GM21717 (cell line): ENCODE measurements around the gene STX4.

Source experiments
- ATAC-seq: cut with Tn5 transposase; IDR thresholded peaks from one replicate; pipeline ENCODE4 v1.9.1; 2021; ENCODE audit warnings: mild to moderate bottlenecking, moderate library complexity; ENCODE audit not compliant: unreplicated experiment

Gene STX4, protein sequence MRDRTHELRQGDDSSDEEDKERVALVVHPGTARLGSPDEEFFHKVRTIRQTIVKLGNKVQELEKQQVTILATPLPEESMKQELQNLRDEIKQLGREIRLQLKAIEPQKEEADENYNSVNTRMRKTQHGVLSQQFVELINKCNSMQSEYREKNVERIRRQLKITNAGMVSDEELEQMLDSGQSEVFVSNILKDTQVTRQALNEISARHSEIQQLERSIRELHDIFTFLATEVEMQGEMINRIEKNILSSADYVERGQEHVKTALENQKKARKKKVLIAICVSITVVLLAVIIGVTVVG

DNA sequence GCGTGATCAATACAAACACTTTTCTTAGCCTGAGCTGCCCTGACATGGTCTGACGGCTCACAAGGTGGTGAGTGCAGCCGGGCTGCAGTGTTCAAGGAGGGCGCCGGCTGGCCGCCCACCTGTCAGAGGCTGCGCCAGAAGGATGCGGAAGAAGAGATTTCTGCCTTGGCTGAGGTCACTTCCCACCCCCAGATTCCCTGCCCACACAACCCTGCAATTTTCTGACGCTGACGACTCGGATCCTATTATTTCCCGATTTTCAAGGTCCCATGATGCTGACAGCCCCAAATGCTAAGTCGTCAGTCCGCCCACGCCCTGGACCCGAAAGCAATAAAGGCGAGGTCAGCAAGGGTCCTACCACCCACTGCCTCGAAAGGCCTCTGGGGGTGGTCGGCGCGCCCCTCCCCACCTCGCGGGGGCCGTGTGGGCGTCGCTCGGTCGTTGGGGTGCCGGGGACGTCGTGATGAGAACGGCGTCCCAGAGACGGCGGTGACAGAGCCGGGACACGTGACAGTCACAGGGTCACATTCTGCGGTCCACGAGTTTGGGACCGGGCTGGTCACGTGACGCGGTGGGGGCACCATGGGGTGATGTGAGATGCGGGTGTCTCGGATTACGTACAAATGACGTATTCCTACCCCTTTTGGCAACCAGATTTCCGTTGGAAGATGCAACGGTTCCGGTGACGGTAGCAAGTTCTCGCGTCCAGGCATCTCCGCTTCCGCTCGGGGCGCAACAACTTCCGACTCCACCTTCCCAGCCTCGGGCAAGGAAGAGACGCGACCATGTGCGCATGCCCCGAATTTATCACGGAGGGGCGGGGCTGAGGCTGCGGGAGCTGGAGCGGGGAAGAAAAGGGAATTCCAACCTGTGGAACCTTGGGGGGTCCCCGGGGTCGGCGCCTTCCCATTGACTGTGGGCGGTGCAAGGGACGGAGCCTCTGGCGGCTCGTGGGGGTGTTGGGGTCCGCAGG is at the start of gene STX4:
Gene STX4, plus strand, starts transcription at position 823 of the 973 bp plus-strand sequence. CDS start 248 bp downstream, outside the sequence.
- peak; percentile 69 for ATAC-seq

DNA sequence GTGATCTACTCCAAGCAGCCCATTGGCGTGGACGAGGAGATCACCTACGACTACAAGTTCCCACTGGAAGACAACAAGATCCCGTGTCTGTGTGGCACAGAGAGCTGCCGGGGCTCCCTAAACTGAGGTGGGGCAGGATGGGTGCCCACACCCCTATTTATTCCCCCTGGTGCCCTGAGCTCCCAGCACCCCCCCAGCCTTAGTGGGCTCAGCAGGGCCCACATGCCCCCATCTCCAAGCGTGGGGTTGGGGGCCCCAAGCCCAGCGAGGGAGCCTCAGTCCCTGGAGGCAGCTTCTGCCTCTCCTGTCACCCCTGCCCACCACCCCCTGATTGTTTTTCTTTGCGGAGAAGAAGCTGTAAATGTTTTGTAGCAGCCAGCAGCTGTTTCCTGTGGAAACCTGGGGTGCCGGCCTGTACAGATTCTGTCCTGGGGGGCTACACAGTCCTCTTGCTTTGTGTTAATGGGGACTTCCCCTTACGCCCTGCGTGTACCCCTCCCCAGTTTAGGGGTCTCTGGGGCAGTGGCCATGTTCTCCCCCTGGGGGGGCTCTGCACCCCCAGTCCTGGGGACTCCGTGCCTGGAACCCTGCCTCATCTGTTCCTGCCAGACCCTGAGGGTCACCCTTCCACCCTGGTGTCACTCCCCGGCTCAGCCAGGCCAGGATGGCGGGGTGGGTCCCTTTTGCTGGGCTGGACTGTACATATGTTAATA is 49.3 kb upstream of the STX4 start:
- ATAC-seq: no peak

DNA sequence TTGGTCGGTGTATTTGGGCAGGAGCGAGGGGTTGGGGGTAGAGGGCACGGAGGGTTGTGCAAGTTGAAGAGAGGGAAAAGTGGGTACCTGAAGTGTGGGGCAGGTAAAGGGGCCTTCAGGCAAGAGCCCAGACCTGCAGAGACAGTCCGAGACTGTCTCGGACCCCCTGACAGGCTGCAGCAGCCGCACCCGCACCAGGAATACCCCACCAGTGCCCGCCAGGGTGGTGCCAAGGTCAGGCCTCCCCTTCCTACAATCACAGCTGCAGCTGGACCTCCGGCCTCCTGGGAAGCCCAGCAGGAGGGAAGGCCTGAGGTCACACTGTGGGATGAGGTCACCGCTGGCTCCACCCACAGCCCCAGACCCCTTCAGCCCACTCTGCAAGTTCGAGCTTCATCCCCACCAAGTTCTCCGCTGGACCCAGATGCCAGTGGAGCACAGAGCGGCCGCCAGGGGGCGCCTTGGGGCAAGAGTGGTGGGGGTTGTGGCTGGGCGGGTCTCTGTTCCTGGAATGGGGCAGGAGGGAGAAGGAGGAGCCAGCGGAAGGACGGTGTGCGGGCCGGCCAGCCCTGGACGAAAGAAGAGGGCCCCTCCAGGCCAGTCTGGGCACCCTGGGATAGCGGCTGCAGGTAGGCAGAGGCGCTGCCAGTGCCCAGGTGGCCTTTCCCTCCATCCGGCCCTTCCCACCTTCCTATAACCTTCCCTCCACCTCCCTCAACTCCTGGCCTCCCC is 48.5 kb upstream of the STX4 start, which contains the start of gene HSD3B7:
Gene HSD3B7, plus strand, starts transcription at position 539 of the 732 bp plus-strand sequence. CDS start 452 bp downstream, outside the sequence.
- no peak for ATAC-seq

DNA sequence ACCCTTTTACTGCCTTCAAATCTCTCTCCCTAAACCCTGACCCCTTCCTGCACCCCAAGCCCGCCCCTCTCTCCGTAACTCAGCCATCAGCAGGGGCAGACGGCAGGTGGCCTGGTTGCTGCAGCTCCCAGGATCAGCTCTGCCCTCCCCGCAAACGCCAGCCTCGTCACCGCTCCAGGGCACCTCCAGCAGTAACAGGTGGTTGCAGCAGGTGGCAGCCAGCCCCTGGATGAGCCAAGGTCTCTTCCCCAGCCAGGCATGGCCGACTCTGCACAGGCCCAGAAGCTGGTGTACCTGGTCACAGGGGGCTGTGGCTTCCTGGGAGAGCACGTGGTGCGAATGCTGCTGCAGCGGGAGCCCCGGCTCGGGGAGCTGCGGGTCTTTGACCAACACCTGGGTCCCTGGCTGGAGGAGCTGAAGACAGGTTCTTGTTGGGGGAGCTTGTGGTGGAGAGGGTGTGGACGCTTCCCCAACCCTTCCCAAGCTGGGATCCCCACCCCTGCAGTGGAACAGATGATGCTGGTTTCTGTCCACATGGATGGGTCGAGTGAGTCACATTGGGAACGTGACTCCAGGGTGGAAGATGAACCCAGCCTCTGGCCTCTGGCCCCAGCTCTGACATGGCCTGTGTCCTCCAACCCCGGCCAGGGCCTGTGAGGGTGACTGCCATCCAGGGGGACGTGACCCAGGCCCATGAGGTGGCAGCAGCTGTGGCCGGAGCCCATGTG is 47.8 kb upstream of the STX4 start:
- no peak for ATAC-seq

DNA sequence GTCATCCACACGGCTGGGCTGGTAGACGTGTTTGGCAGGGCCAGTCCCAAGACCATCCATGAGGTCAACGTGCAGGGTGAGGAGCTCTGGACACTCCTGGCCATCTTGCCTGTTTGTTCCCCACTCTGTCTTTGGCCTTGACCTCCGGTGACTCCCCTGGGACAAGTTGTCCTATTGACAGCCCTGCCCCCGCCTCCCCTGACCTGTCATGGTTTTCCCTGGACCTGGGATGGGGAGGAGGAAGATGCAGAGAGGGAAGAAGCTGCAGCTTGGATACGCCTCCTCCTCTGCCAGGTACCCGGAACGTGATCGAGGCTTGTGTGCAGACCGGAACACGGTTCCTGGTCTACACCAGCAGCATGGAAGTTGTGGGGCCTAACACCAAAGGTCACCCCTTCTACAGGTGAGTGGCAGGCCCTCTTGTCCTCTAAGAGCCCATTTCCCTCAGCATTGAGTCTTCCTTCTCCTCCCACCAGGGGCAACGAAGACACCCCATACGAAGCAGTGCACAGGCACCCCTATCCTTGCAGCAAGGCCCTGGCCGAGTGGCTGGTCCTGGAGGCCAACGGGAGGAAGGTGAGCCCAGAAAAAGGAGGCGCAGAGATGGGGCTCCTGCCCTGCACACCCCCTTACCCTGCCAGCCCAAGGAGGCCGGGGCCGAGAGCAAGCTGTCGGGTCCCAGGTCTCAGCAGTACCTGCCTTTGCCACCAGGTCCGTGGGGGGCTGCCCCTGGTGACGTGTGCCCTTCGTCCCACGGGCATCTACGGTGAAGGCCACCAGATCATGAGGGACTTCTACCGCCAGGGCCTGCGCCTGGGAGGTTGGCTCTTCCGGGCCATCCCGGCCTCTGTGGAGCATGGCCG is 47.0 kb upstream of the STX4 start:
- no peak for ATAC-seq

DNA sequence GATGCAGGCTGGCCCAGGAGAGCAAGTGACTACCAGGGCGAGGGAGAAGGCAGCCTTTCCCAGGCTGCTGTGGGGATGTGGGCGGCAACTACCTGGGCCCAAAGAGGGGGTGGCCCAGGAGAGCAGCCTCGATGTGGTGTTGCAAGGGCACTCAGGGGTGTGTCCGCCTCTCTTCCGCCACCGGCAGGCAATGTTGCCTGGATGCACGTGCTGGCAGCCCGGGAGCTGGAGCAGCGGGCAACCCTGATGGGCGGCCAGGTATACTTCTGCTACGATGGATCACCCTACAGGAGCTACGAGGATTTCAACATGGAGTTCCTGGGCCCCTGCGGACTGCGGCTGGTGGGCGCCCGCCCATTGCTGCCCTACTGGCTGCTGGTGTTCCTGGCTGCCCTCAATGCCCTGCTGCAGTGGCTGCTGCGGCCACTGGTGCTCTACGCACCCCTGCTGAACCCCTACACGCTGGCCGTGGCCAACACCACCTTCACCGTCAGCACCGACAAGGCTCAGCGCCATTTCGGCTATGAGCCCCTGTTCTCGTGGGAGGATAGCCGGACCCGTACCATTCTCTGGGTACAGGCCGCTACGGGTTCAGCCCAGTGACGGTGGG is 45.7 kb upstream of the STX4 start:
- ATAC-seq: no peak

DNA sequence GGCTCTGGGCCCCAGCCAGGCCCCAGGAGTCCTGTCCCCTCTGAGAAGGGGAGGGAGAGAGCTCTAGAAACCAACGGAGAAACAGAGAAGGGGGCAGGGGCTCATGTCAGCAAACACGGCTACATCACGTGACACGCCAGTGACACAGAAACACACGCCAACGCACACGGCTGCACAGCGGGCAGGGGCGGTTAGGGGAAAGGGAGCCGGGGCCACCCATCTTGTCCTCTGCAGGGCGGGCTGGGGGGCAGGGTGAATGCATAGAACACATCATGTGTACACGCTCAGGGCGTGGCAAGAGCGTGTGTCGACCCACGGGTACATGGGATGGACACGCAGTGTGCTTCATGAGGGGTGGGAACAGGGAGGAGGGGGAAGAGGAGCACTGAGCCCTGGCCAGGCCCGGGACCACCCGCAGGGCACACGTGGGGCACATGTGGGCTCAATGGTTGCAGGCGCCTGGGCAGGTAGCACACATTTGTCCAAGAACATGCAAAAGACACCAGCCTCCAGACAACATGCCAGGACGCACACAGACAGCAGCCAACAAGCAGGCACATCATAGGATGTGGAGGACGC is 43.8 kb upstream of the STX4 start:
- ATAC-seq: no peak

DNA sequence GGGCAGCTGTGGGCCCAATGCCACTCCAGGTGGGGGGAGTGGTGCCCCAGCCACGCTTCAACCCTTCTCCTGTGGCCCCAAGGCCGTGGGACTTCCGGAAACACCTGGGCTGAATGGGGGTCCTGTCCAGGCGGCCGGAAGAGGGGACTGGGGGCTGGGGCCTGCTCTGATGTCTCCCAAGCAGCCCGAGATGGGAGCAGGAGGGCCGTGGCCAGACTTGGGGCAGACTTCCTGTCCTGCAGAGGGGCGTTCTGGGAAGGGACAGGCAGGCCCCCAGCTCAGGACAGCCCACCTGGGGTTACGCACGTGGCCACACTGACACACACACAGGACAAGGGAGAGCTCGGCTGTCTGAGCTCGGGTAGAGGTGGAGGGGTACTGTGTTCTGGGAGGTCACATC is 43.3 kb upstream of the STX4 start:
- ATAC-seq: no peak

DNA sequence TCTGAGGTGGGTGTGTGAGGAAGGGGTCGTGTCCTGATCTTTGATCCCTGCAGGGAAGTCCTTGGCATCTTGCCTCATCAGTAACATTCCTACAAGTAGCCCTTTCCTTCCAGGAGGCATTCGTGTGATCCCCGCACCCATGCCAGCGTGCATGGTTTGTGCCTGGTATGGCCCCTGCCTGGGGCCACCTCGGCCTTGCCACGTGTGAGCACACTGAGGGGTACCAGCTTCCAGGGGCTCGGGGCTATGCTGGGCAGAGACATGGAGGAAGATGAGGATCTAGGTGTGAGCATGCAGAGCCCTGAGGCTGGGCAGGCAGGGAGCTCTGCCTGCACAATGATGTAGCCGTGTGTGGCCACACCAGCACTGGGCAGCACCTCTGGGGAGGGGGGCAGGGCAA is 42.3 kb upstream of the STX4 start:
- no peak for ATAC-seq

DNA sequence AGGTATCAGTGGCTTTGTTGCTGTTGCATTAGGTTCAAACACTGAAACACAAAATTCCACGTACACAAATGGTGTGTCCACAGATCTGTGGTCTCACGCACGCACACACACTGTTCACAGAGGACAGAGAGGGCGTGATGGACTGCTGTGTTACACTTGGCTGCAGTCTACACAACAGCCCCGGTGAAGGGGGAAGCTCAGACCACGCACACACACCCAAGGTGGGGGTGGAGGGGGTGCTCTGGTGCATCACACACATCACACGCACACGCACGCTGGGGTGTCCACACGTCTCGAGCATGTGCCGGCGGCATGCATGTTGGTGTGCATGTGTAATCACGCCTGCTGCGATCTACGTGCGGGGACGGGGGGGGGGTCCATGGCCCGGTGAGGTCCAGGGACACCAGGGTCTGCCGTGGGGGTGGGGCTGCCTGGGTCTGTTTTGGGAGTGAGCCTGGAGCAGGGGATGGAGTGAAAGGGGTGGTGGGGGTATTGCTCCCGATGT is 41.0 kb upstream of the STX4 start:
- no peak for ATAC-seq

DNA sequence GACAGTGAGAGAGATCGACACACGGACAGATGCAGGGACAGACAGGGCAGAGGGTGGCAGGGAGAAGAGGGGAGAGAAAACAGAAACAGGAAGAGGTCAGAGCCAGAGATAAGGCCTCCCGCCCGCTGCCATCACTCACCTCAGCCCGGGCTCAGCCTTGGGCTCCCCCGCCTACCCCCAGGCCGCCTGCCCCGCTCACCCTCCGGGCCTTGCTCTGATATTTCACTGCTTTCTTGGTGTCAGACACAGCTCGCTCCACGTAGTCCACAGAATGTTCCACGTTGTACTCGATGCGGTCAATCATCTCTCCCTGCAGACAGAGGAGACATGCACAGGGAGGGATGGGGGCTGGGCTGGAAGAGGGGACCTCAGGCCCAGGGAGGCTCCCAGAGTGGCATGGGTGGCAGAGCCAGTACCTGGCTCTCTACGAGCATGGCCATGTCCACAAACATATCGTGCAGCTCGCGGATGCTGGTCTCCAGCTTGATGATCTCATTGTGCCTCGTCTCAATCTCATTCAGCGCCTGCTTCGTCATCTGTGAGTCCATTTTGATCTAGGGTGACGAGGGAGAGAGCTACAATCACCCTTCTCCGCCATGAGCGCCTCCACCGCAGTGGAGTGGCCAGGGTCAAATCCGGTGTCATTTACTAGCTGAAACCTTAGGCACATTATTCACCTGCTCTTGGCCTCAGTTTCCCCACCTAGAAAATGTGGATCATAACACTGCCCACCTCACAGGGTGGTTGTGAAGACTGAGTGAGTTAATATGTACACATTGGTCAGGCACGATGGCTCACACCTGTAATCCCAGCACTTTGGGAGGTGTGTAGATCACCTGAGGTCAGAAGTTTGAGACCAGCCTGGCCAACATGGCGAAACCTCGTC is 40.2 kb upstream of the STX4 start:
- no peak for ATAC-seq

DNA sequence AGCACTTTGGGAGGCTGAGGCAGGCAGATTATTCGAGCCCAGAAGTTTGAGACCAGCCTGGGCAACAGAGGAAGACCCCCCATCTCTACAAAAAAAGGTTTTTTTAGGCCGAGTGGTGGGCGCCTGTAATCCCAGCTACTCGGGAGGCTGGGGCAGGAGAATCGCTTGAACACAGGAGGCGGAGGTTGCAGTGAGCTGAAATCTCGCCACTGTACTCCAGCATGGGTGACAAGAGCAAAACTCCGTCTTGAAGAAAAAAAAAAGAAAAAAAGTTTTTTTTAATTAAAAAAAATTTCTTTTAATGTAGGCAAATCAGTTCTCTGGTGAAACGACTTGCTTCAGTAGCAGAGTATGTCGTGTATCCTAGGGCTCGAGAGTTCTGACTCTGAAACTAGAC is 37.4 kb upstream of the STX4 start:
- no peak for ATAC-seq

DNA sequence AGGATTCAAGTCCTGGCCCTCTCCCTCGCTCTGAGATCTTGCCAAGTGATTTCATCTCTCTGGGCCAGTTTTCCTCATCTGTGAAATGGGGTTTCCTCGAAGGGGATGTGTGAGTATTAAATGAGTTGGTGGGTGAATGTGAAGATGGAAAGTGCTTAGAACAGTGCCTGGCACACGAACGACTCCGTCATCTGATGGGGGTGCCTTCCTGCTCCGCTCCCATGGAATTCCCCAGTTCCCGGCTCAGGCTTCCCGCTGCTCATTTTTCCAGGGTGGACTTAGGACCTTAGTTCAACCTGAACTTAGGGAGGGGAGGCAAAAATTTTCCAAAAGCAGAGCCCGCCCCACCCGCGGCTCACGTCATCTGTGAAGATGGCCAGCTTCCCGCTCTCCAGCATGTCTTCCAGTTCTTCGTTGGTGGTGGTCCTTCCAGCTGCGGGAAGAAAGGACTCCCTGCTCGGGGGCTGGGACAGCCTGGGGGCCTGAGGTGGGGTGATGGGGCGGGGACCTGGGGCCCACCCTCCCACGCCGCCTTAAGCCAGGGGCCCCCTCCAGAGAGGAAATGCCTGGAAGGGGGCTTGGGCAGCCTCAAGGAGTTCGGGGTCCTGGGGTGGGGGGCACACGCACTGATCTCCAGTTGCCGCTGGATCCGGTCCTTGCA is 36.9 kb upstream of the STX4 start:
- no peak for ATAC-seq

DNA sequence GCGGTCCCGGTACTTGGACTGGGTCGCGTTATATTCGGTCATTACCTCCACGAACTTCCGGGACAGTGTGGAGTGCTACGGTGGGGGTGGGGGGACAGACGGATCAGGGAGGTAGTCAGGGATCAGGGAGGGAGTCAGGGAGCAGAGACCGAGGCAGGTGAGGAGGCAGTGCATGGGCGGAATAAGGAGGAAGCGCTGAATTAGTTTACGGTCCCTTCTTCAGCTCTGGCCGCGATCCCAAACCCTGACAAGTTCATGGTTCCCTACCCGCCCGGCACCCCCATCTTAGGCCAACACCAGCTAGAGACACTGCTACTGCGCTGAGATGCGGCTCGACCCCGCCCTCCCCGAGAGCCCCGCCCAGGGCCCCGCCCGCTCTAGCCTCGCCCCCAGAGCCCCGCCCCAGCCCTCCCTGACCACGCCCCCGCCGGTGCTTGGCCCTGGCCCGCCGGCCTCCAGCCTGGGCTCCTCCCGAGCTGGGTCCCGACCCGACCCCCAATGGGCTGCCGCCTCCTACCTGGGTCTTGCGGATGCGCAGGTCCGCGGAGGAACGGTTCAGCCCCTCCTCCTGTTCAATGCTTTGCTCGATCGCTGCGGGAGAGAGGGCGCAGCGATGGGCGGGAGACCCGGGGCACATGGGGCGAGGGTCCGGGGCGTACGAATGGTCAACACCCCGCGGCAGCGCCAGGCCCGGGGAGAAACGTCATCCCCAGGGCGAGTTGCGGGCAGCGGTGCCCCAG is 36.2 kb upstream of the STX4 start:
- ATAC-seq: peak; percentile 66
